HL-60 (cell line): ENCODE measurements around the gene KATNB1.

ENCODE experiments used
- POLR2AphosphoS5 ChIP-seq: IDR thresholded peaks from 2 replicates; pipeline ENCODE4 v1.6.1; 2012; ENCODE audit warnings: low read depth
- REST ChIP-seq: IDR thresholded peaks from 2 replicates; pipeline ENCODE4 v1.6.1; 2012; ENCODE audit warnings: low read depth; ENCODE audit not compliant: insufficient replicate concordance

GRCh38 chr16:57723170-57723569 is 12.4 kb upstream of the KATNB1 start:
- no peak for TF ChIP-seq POLR2AphosphoS5
- TF ChIP-seq REST, result no peak
